Motor neuron (in vitro differentiated cells): ENCODE results near the gene MS4A6E. TPM values are rescaled to one million over a fixed set of nuclear protein-coding genes. Genes with fewer than 3 reads are reported as not detected.

ENCODE experiments used
- ATAC-seq, 8 experiments: fragments of 200-7000 bp; cut with Tn5 transposase; replicated peaks in 6 of 8; 2 replicates each; pipeline ENCODE4 v1.8.0; 2021; ENCODE audit warnings: mild to moderate bottlenecking in 8 of 8, moderate library complexity in 8 of 8
- H3K27ac ChIP-seq, 2 donors: fragments of 250-450 bp; sonication (Bioruptor Pico); 2 replicates each; pipeline ENCODE4 v1.9.0; 2021; ENCODE audit warnings: antibody characterized with exemption in 2 of 2, mild to moderate bottlenecking in 2 of 2, moderate library complexity in 1 of 2
- H3K4me1 ChIP-seq, 2 donors: fragments of 250-450 bp; sonication (Bioruptor Pico); replicated peaks in 1 of 2; 2 replicates each; pipeline ENCODE4 v1.6.1; 2021; ENCODE audit warnings: antibody characterized with exemption in 2 of 2, mild to moderate bottlenecking in 2 of 2, moderate library complexity in 1 of 2
- H3K4me3 ChIP-seq, 5 donors: fragments of 250-450 bp; sonication (Bioruptor Pico); 2 replicates each; pipeline ENCODE4 v1.9.0; 2021; ENCODE audit warnings: antibody characterized with exemption in 5 of 5, mild to moderate bottlenecking in 5 of 5, moderate library complexity in 4 of 5
- WGBS, 10 experiments: fragments of 450-650 bp; shearing (Covaris generic); methylation state at CpG; one replicate each; pipeline ENCODE4 v1.0.0; 2022; 5-methylcytosine and 5-hydroxymethylcytosine counted together
- in situ Hi-C, 9 experiments: fragments of 400-800 bp; cut with MboI; loops; one replicate each; pipeline ENCODE4 v1.15.0; 2021; ENCODE audit warnings: low sequenced_read_pairs in 9 of 9, low pct_unique_long_range_greater_than_20kb in 2 of 9; ENCODE audit not compliant: unreplicated experiment in 9 of 9
- total RNA-seq, 8 experiments: library from RNA; unstranded; fragments of 300-600 nt; gene quantifications; 2 replicates each; pipeline versions ENCODE4 v1.2.3 to v1.2.4, GENCODE V29; 2022

Gene MS4A6E
- total RNA-seq, 8 experiments from 2014 or later, result not detected

DNA sequence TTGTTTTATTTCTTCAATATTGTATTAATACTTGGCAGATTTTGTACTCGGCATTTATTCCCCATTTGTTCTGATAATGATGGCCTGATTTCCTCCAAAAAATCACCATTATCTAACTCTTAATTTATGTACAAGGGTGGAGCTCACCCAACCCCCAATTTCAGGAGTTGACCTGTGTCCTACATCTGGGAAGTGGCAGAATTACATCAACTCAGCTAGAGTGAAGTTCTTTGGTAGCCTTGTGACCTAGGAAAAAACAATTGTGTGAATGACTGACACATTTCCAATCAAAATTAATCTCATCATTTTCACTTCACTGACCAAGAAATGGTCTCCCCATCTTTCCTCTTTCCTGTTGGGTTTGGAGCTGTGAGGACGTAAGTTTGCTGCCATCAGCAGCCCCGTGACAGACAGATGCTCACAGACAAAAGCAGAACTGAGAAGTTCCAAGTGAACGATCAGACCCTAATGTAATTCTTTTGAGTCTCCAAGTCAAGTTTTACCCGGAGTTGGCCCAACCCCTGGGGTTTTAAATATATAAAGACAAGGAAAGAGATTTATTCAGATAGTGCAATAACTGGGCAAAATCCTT lies 16.6 kb upstream of the MS4A6E start:
- H3K27ac ChIP-seq, result no peak overlapping the region
- ATAC-seq, result no peak
- H3K4me3 ChIP-seq, result no peak overlapping the region
- in situ Hi-C loops, result no loop called here
- WGBS, 10 experiments, result 0 to 100% (median 68%) methylated on average over 1 to 5 of the region's 5 CpGs
- no peaks in the 10 kb centered on the region for H3K4me1 ChIP-seq

DNA sequence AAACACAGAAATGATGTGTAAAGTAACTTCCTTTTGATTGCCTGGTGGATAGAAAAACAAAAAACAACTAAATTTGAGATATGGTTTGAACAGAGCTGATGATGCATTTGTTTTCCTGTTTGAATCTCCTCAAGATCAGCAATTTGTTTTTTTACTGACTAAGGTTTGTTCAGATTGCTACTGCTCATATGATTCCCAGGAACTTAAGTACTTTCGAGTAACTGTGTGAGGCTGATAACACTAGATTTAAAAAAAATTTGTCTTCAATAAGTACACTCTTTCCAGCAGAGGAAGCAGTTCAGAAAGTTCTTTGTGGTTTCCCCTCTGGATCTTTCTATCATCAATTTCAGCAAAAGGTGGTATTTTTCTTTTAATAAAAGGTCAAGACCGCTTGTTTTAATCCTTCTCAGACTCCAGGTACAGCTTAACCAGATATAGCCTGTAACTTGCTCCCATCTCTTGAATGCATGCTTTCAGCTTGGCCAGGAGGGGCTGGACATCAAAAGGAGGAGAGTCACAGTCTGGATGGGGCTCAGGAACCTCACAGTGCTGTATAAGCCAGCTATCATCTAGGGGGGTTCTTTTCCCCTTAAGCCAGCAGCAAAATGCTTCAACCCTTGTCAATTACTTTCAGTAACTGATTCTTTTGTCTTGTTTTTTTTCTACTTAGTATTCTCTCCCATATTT lies 12.3 kb upstream of the MS4A6E start:
- Histone ChIP-seq H3K4me3 (no peak overlapping the region), H3K4me1 (no peaks in the 10 kb centered on the region), H3K27ac (no peak overlapping the region)
- in situ Hi-C loops, result no loop called here
- no peak for ATAC-seq
- WGBS, 10 experiments, result 0 to 88% (median 53%) methylated on average over 1 to 2 of the region's 2 CpGs; no CpG with 5 or more reads in 2 of the 10 experiments

DNA sequence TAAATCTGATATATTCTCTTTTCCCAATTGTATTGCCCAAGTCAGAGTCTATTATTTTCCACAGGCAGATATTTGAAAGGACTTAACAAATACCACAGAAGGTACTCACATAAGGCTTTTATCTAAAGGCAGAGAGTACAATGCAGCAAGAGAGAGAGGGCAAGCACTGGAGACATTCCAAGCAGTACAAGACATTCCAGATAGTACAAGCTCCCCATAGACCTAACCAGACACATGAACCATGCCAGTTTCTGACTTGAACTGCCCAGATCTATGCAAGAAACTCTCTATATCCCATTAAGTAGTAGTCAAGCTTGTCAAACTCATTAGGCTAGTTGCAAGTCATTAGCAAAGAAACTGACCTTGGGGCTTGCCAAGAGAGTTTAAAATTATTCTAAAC lies 11.2 kb upstream of the MS4A6E start:
- H3K4me1 ChIP-seq, result no peaks in the 10 kb centered on the region
- in situ Hi-C loops, result no loop called here
- H3K27ac ChIP-seq, result no peak overlapping the region
- H3K4me3 ChIP-seq, result no peak overlapping the region
- no peak for ATAC-seq

DNA sequence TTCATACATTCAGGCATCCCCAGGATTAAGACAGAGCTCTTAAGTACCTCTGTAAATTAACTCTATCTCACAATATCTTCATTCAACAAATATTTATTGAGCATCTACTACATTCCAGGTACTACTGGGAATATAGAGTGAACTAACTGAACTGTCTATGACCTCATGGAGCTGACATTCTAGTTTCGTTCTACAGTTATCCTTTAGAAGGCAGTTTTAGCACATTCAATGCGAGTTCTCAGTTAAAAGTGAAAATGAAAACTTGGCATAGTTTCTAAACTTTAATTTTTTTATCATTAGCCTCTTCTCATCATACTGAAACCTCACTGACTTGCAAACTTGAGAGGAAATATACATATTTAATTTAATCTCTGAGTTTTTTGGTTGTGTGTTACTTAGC lies 10.7 kb upstream of the MS4A6E start:
- H3K4me1 ChIP-seq, result no peaks in the 10 kb centered on the region
- H3K4me3 ChIP-seq, result no peak overlapping the region
- in situ Hi-C loops, result no loop called here
- H3K27ac ChIP-seq, result no peak overlapping the region
- no peak for ATAC-seq
- WGBS, 10 experiments, result 0 to 100% (median 34%) methylated on average over 1 to 2 of the region's 2 CpGs; no CpG with 5 or more reads in 2 of the 10 experiments

GRCh38 chr11:60318726-60319125 lies 8.3 kb upstream of the MS4A6E start:
- Histone ChIP-seq H3K4me1 (no peaks in the 10 kb centered on the region), H3K27ac (no peak overlapping the region), H3K4me3 (no peak overlapping the region)
- in situ Hi-C loops, result no loop called here
- WGBS, 10 experiments, result 0 to 82% (median 71%) methylated on average over 1 to 2 of the region's 2 CpGs; no CpG with 5 or more reads in 6 of the 10 experiments
- peak in 1 of 8 experiments; percentile 39 for ATAC-seq

DNA sequence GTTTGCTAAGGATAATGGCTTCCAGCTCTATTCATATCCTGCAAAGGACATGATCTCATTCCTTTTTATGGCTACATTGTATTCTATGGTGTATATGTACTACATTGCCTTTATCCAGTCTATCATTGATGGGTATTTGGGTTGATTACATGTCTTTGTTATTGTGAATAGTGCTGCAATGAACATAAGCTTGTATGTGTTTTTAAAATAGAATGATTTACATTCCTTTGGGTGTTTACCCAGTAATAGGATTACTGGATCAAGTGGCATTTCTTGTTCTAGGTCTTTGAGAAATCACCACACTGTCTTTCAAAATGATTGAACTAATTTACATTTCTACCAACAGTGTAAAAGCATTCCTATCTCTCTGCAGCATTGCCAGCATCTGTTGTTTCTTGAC lies 6.0 kb upstream of the MS4A6E start:
- no peaks in the 10 kb centered on the region for H3K4me1 ChIP-seq
- no peak for ATAC-seq
- H3K27ac ChIP-seq, result no peak overlapping the region
- in situ Hi-C loops, result no loop called here
- no peak overlapping the region for H3K4me3 ChIP-seq

DNA sequence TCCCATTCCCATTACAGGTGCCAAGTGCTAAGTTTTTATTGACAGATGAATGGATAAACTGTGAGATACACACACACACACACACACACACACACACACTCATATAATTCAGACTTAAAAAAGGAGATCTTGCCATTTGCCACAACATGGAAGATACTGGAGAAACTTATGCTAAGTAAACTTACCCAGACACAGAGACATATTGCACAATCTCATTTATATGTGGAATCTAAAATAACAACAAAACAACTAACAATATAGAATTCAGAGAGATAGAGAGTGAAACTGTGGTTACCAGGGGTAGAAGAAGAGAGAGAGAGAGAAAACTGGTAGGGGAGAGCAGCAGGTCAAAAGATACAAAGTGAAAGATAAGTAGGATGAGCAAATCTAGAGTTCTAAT lies 1.4 kb downstream of the MS4A6E start:
- ATAC-seq, result no peak
- in situ Hi-C loops, result no loop called here
- H3K27ac ChIP-seq, result no peak overlapping the region

GRCh38 chr11:60332846-60333245 lies 5.8 kb downstream of the MS4A6E start:
- H3K27ac ChIP-seq, result no peak overlapping the region
- WGBS, 10 experiments, result 0 to 96% (median 28%) methylated on average over 1 to 3 of the region's 3 CpGs
- no peaks in the 10 kb centered on the region for H3K4me1 ChIP-seq
- no peak for ATAC-seq
- in situ Hi-C loops, result no loop called here
- no peak overlapping the region for H3K4me3 ChIP-seq

More for the DNA sequence above, 1.4 kb downstream of the MS4A6E start:
- Histone ChIP-seq H3K4me1 (no peaks in the 10 kb centered on the region), H3K4me3 (no peak overlapping the region)

DNA sequence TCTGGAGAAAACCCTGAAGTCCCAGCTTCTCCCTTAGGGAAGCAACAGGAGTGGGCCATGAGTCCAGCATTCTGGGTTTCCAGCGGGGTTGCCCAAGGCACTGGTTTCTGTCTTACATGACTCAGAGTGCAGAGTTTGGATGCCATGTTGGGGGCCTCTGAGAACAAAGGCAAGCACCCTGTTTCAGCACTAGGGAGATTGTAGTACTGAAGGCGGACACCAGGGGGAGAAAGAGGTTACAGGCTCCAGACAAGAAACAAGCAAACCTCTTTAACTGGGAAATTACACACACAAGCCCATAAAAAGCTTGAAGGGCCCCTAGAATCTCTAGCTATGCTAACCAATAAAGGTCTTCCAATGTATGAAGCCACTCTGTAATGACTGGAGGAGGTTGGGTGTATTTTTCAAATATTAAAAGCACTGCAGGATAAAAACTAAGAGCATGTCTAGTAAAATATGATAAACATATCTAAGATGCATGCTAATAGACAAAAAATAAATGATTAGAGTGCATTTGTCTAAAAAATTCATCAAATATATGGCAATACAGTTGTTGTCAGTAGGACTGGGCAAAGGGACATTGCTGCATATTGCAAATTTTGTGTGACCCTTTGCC lies 7.1 kb downstream of the MS4A6E start:
- H3K4me3 ChIP-seq, result no peak overlapping the region
- WGBS, 10 experiments, result 0 to 51% (median 0%) methylated on average over 1 to 2 of the region's 2 CpGs; no CpG with 5 or more reads in 2 of the 10 experiments
- no peaks in the 10 kb centered on the region for H3K4me1 ChIP-seq
- in situ Hi-C loops, result no loop called here
- ATAC-seq, result peak in 4 of 8 experiments; percentile 22 to 87 (median 78)
- no peak overlapping the region for H3K27ac ChIP-seq

DNA sequence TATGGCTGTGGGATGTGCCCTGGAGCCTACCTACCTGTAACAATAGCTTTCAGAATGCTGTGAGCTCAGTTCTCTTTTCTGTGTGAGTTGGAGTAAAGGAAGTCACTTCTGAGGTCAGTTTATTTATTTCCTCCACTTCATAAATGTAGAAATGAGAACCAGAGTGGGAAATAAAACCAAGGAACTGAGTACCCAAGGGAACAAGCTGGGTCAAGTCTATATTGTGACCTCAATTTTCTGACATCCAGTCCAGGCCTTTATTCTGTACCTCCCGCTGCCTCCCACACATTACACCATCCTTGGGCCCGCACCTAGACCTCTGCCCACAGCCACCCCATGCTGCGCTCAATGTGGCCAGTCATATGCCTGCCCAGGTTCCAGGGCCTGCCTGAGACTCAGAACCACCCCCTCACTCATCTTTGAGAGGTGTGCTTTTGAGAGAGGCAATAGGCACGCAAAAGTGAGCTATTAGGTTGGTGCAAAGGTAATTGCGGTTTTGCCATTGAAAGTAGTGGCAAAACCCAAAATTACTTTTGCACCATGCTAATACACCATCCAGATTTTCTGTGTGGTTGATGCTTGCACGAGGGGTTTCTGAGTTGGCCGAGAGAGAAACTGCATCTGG lies 9.8 kb downstream of the MS4A6E start:
- Histone ChIP-seq H3K4me3 (no peak overlapping the region), H3K27ac (no peak overlapping the region), H3K4me1 (no peaks in the 10 kb centered on the region)
- in situ Hi-C loops, result no loop called here
- no peak for ATAC-seq
- 13 to 94% (median 48%) methylated on average over 1 to 7 of the region's 7 CpGs; no CpG with 5 or more reads in 1 of the 10 experiments for WGBS, 10 experiments

DNA sequence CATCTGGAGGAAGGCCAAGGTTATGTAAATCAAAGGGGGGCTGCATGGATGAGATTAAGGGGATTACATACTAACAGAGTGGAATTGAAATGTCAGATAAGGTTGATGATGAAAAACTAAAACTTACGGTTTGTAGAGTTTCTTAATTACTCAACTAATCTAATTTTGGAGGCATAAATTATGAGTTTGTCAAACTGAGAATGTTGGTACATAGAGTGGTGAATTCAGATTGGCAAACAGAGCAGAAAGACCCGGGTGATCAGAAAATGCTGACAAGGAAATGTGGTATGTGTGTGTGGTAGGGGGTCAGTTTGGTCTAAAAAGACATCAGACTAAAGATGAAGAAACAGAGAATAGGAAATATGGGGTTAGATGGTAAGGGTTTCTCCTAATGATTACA lies 11.0 kb downstream of the MS4A6E start:
- in situ Hi-C loops, result no loop called here
- no peak overlapping the region for H3K4me3 ChIP-seq
- 0 to 100% (median 26%) methylated on average over 2 of the region's 2 CpGs; no CpG with 5 or more reads in 3 of the 10 experiments for WGBS, 10 experiments
- ATAC-seq, result no peak
- no peaks in the 10 kb centered on the region for H3K4me1 ChIP-seq
- no peak overlapping the region for H3K27ac ChIP-seq

DNA sequence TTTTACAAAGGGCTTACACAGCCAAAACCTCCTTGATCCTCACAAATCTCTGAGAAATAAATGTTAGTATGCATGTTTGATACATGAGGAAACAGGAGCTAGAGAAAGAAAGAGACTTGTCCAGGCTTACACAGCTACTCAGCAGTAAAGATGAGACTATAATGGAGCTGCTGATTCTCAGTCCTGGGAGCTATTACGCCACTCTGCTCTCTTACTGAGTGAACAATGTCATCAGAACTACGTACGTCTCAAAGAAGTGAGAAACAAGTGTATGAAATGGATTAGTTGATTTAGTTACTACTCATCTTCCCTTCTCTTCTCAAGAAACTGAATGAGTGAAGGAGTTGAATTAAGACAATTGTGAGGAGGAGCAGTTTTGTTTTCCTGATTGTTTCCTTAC lies 12.3 kb downstream of the MS4A6E start:
- ATAC-seq, result no peak

DNA sequence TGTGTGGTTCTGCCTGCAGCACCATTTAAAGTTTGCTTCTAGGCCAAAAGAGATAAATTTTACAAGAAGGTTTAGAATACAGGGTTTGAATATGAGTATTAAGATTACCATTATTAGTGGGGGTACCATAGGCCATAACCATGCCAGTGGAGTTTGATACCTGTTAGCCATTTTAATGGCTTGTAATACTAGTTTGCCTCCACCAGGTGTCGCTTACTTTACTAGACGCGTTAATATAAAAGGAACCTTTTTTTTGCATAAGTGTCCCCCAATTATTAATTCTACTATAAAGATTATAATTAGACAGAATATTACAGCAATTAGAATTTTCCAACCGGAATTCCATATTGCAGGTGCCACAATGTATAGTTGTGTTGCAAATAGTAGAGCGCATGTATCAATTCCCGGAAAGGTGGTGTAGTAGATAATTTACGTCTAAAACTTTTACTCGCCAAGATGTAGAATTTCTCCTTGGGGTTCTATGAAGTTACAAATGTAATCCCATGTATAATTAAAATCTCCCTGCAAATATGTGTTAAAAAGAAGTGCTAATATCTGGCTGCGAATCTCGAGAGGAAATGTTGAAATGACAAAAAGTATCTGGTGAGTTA lies 16.1 kb downstream of the MS4A6E start:
- in situ Hi-C loops, result no loop called here

More for the DNA sequence above, 12.3 kb downstream of the MS4A6E start:
- in situ Hi-C loops, result no loop called here
- no peaks in the 10 kb centered on the region for H3K4me1 ChIP-seq
- no peak overlapping the region for H3K27ac ChIP-seq
- no peak overlapping the region for H3K4me3 ChIP-seq
- 0 to 80% (median 30%) methylated on average over 1 to 3 of the region's 3 CpGs; no CpG with 5 or more reads in 2 of the 10 experiments for WGBS, 10 experiments

More for the DNA sequence above, 16.1 kb downstream of the MS4A6E start:
- no peaks in the 10 kb centered on the region for H3K4me1 ChIP-seq
- no peak overlapping the region for H3K27ac ChIP-seq
- H3K4me3 ChIP-seq, result no peak overlapping the region
- ATAC-seq, result no peak
- 25 to 100% (median 75%) methylated on average over 3 to 10 of the region's 10 CpGs; no CpG with 5 or more reads in 1 of the 10 experiments for WGBS, 10 experiments
